NCI-H69 (cell line): Measurements from ENCODE around the gene PROB1.
"Not testable (repeated sequence)": the region's sequence is repeated elsewhere in the genome, so short reads cannot be mapped to it uniquely, and the experiment has no call there.

Source experiments
- DNase-seq: peaks from one replicate; lab custom pipeline; 2025; lab: John Stamatoyannopoulos, UW

PROB1 gene

GRCh38 chr5:139413153-139413552 is 18.2 kb upstream of the PROB1 start:
- DNase-seq, result no peak

- DNase-seq, result no peak
Observed at GRCh38 chr5:139410993-139411828, 16.3 kb upstream of the PROB1 start.

- DNase-seq, result no peak
Observed at GRCh38 chr5:139410121-139410992, 15.5 kb upstream of the PROB1 start.

- not testable (repeated sequence) for DNase-seq
Observed at GRCh38 chr5:139409116-139409515, 14.2 kb upstream of the PROB1 start.

- DNase-seq, result no peak
Observed at GRCh38 chr5:139408191-139408590, 13.3 kb upstream of the PROB1 start.

- DNase-seq, result peak; percentile 93
Observed at GRCh38 chr5:139407517-139407916, 12.6 kb upstream of the PROB1 start.

GRCh38 chr5:139406963-139407362 is 12.1 kb upstream of the PROB1 start:
- DNase-seq, result no peak

GRCh38 chr5:139404484-139404840 is 9.6 kb upstream of the PROB1 start:
- peak; percentile 43 for DNase-seq

GRCh38 chr5:139403787-139404483 is 9.0 kb upstream of the PROB1 start, which contains the start of gene SPATA24:
TSS of gene SPATA24 (minus strand) at chr5:139404089. CDS start at chr5:139404060, 29 bp downstream.
- DNase-seq, result peak; percentile 99

GRCh38 chr5:139403418-139403786 is 8.5 kb upstream of the PROB1 start:
- DNase-seq, result no peak

GRCh38 chr5:139402561-139403158 is 7.8 kb upstream of the PROB1 start:
- peak; percentile 62 for DNase-seq

GRCh38 chr5:139401546-139401945 is 6.6 kb upstream of the PROB1 start:
- no peak for DNase-seq

- no peak for DNase-seq
Observed at GRCh38 chr5:139399501-139400121, 4.7 kb upstream of the PROB1 start.

GRCh38 chr5:139397921-139398320 is 3.0 kb upstream of the PROB1 start:
- peak; percentile 77 for DNase-seq

- DNase-seq, result no peak
Observed at GRCh38 chr5:139396691-139397090, 1.8 kb upstream of the PROB1 start.

GRCh38 chr5:139395844-139396640 is 1.1 kb upstream of the PROB1 start:
- no peak for DNase-seq

GRCh38 chr5:139394123-139394653 is 716 bp downstream of the PROB1 start:
- DNase-seq, result peak; percentile 73

GRCh38 chr5:139393497-139394122 is 1.3 kb downstream of the PROB1 start:
- DNase-seq, result peak; percentile 74

GRCh38 chr5:139392678-139393496 is 2.0 kb downstream of the PROB1 start:
- DNase-seq, result peak; percentile 84
